CD8-positive, alpha-beta memory T cell (primary cell): ENCODE data around the gene UGT1A4. TPM values are rescaled to one million over a fixed set of nuclear protein-coding genes. Genes with fewer than 3 reads are reported as not detected.
"Not testable (repeated sequence)": the region's sequence is repeated elsewhere in the genome, so short reads cannot be mapped to it uniquely, and the experiment has no call there.

Experiments
- CTCF ChIA-PET: fragments of 350-600 bp; sonication (Branson Sonifier 250); formaldehyde crosslinking; loops from one replicate; lab custom pipeline; 2021; ENCODE audit warnings: antibody characterized with exemption; lab: Charles Lee
- POLR2A ChIA-PET: fragments of 350-600 bp; sonication (Branson Sonifier 250); formaldehyde crosslinking; loops from one replicate; lab custom pipeline; 2021; ENCODE audit warnings: antibody characterized with exemption; lab: Charles Lee
- DNase-seq, 5 donors: peaks; one replicate each; pipeline versions ENCODE4 v3.0.0 to v3.0.0-alpha.2; 2020 to 2022; ENCODE audit warnings: mixed read lengths in 1 of 5
- H3K27ac ChIP-seq: one replicate; pipeline ENCODE4 v1.7.0; 2013; ENCODE audit warnings: low read depth, mild to moderate bottlenecking, low read length, moderate library complexity
- H3K27me3 ChIP-seq: 2 replicates; pipeline ENCODE4 v1.7.0; 2013; ENCODE audit warnings: low read length, mild to moderate bottlenecking; ENCODE audit not compliant: insufficient read depth, poor library complexity, severe bottlenecking
- H3K36me3 ChIP-seq: 2 replicates; pipeline ENCODE4 v1.7.0; 2013; ENCODE audit warnings: mild to moderate bottlenecking, low read length, moderate library complexity; ENCODE audit not compliant: insufficient read depth
- H3K4me1 ChIP-seq: 2 replicates; pipeline ENCODE4 v1.7.0; 2013; ENCODE audit warnings: mild to moderate bottlenecking, low read length, moderate library complexity; ENCODE audit not compliant: insufficient read depth
- H3K4me3 ChIP-seq: 2 replicates; pipeline ENCODE4 v1.7.0; 2013; ENCODE audit warnings: mild to moderate bottlenecking, low read length
- H3K9me3 ChIP-seq: 2 replicates; pipeline ENCODE4 v1.7.0; 2013; ENCODE audit warnings: mild to moderate bottlenecking, low read length
- H3K27ac Mint-ChIP-seq, 8 donors: one replicate each; pipeline ENCODE4 v1.8.0; 2020 to 2021; ENCODE audit warnings: mixed read lengths in 8 of 8, mild to moderate bottlenecking in 6 of 8, inconsistent platforms in 3 of 8, moderate library complexity in 3 of 8
- H3K27me3 Mint-ChIP-seq, 2 donors: one replicate each; pipeline ENCODE4 v1.8.0; 2020 to 2021; ENCODE audit warnings: mixed read lengths in 2 of 2, mild to moderate bottlenecking in 1 of 2, moderate library complexity in 1 of 2
- H3K36me3 Mint-ChIP-seq, 3 donors: one replicate each; pipeline ENCODE4 v1.8.0; 2020 to 2021; ENCODE audit warnings: mixed read lengths in 3 of 3, inconsistent platforms in 1 of 3, mild to moderate bottlenecking in 1 of 3
- H3K4me1 Mint-ChIP-seq, 3 donors: one replicate each; pipeline ENCODE4 v1.8.0; 2020 to 2021; ENCODE audit warnings: mixed read lengths in 3 of 3, inconsistent platforms in 1 of 3, mild to moderate bottlenecking in 1 of 3
- H3K4me3 Mint-ChIP-seq, 7 donors: one replicate each; pipeline ENCODE4 v1.8.0; 2020 to 2021; ENCODE audit warnings: mixed read lengths in 7 of 7, mild to moderate bottlenecking in 6 of 7, moderate library complexity in 4 of 7, inconsistent platforms in 2 of 7
- H3K9me3 Mint-ChIP-seq, 5 donors: one replicate each; pipeline ENCODE4 v1.8.0; 2020 to 2022; ENCODE audit warnings: mixed read lengths in 5 of 5, mild to moderate bottlenecking in 3 of 5, moderate library complexity in 2 of 5, inconsistent platforms in 1 of 5
- polyA plus RNA-seq: library from polyadenylated mRNA; unstranded; fragments of 300-500 nt; fragmentation: Illumina TruSeq; gene quantifications from one replicate; pipeline ENCODE4 v1.2.3, GENCODE V29; 2021
- total RNA-seq, 2 experiments: library from RNA; stranded (reverse); gene quantifications; one replicate each; pipeline ENCODE4 v1.2.3, GENCODE V29; 2021

The UGT1A4 gene
- total and polyA plus RNA-seq, 3 experiments from 2014 or later, result not detected

GRCh38 chr2:233746475-233747282, 28.1 kb downstream of the UGT1A4 start:
- POLR2A ChIA-PET, result no interaction called here
- H3K4me3 Mint-ChIP-seq, result no peak overlapping the region

GRCh38 chr2:233747283-233747544, 28.7 kb downstream of the UGT1A4 start:
- H3K9me3 Mint-ChIP-seq, result peaks cover 7 to 19% (median 12%) of the 10 kb centered on the region in 5 donors
- H3K4me3 Mint-ChIP-seq, result no peak overlapping the region
- H3K27ac Mint-ChIP-seq, result no peak overlapping the region
- Histone ChIP-seq H3K27ac (no peak overlapping the region), H3K9me3 (no peaks in the 10 kb centered on the region), H3K27me3 (no peaks in the 10 kb centered on the region), H3K36me3 (no peaks in the 10 kb centered on the region), H3K4me3 (no peak overlapping the region), H3K4me1 (no peaks in the 10 kb centered on the region)
- no peak for DNase-seq
- peaks cover 0 to 11% (median 0%) of the 10 kb centered on the region in 3 donors for H3K36me3 Mint-ChIP-seq
- POLR2A ChIA-PET, result no interaction called here
- CTCF ChIA-PET, result no interaction called here
- H3K27me3 Mint-ChIP-seq, result peaks cover 11 to 59% of the 10 kb centered on the region in 2 donors
- no peaks in the 10 kb centered on the region for H3K4me1 Mint-ChIP-seq

More at GRCh38 chr2:233746475-233747282, 28.1 kb downstream of the UGT1A4 start:
- Mint-ChIP-seq H3K27me3 (peaks cover 11 to 59% of the 10 kb centered on the region in 2 donors), H3K9me3 (peaks cover 7 to 16% (median 12%) of the 10 kb centered on the region in 5 donors), H3K36me3 (peaks cover 0 to 8% (median 0%) of the 10 kb centered on the region in 3 donors), H3K4me1 (no peaks in the 10 kb centered on the region), H3K27ac (no peak overlapping the region)
- Histone ChIP-seq H3K36me3 (no peaks in the 10 kb centered on the region), H3K4me1 (no peaks in the 10 kb centered on the region), H3K4me3 (no peak overlapping the region), H3K27me3 (no peaks in the 10 kb centered on the region), H3K27ac (no peak overlapping the region), H3K9me3 (no peaks in the 10 kb centered on the region)
- CTCF ChIA-PET, result no interaction called here
- no peak for DNase-seq

DNA sequence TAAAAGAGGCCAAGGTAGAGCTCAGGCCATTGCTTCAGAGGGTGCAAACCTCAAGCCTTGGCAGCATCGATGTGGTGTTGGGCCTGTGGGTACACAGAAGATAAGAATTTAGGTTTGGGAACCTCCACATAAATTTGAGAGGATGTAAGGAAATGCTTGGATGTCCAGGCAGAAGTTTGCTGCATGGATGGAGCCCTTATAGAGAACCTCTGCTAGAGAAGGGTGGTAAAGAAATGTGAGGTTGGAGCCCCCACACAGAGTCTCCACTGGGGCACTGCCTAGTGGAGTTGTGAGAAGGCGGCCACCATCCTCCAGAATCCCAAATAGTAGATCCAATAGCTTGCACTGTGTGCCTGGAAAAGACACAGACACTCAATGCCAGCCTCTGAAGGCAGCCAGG, 32.2 kb downstream of the UGT1A4 start:
- H3K4me1 ChIP-seq, POLR2A ChIA-PET, H3K27ac ChIP-seq, DNase-seq, H3K4me3 ChIP-seq, H3K4me3 Mint-ChIP-seq, H3K27me3 ChIP-seq, H3K9me3 ChIP-seq, H3K27ac Mint-ChIP-seq, H3K36me3 ChIP-seq, H3K4me1 Mint-ChIP-seq, CTCF ChIA-PET: not testable (repeated sequence)
- peaks cover 7 to 19% (median 12%) of the 10 kb centered on the region in 5 donors for H3K9me3 Mint-ChIP-seq
- H3K36me3 Mint-ChIP-seq, result peaks cover 0 to 11% (median 0%) of the 10 kb centered on the region in 3 donors
- H3K27me3 Mint-ChIP-seq, result peaks cover 12 to 64% of the 10 kb centered on the region in 2 donors

GRCh38 chr2:233751212-233752009, 32.9 kb downstream of the UGT1A4 start:
- H3K4me1 Mint-ChIP-seq, DNase-seq, CTCF ChIA-PET, H3K4me3 ChIP-seq, H3K4me1 ChIP-seq, H3K27me3 ChIP-seq, H3K9me3 ChIP-seq, H3K36me3 ChIP-seq, POLR2A ChIA-PET, H3K27ac ChIP-seq, H3K27ac Mint-ChIP-seq: not testable (repeated sequence)
- Mint-ChIP-seq H3K9me3 (peaks cover 7 to 19% (median 12%) of the 10 kb centered on the region in 5 donors), H3K4me3 (peak overlapping the region in 1 of 7 donors; percentile 68), H3K27me3 (peaks cover 12 to 59% of the 10 kb centered on the region in 2 donors), H3K36me3 (peaks cover 0 to 11% (median 0%) of the 10 kb centered on the region in 3 donors)

- H3K4me3 ChIP-seq, result no peak overlapping the region
- Mint-ChIP-seq H3K4me3 (no peak overlapping the region), H3K9me3 (peaks cover 6 to 15% (median 12%) of the 10 kb centered on the region in 5 donors), H3K4me1 (no peaks in the 10 kb centered on the region), H3K27ac (no peak overlapping the region), H3K27me3 (peaks cover 6 to 39% of the 10 kb centered on the region in 2 donors), H3K36me3 (peaks cover 0 to 11% (median 0%) of the 10 kb centered on the region in 3 donors)
- POLR2A ChIA-PET, result no interaction called here
- H3K27ac ChIP-seq, result no peak overlapping the region
- no peaks in the 10 kb centered on the region for H3K9me3 ChIP-seq
- no peaks in the 10 kb centered on the region for H3K4me1 ChIP-seq
- CTCF ChIA-PET, result no interaction called here
- no peak for DNase-seq
- H3K27me3 ChIP-seq, result no peaks in the 10 kb centered on the region
- no peaks in the 10 kb centered on the region for H3K36me3 ChIP-seq
These were observed 36.5 kb downstream of the UGT1A4 start for GRCh38 chr2:233754872-233755611.

DNA sequence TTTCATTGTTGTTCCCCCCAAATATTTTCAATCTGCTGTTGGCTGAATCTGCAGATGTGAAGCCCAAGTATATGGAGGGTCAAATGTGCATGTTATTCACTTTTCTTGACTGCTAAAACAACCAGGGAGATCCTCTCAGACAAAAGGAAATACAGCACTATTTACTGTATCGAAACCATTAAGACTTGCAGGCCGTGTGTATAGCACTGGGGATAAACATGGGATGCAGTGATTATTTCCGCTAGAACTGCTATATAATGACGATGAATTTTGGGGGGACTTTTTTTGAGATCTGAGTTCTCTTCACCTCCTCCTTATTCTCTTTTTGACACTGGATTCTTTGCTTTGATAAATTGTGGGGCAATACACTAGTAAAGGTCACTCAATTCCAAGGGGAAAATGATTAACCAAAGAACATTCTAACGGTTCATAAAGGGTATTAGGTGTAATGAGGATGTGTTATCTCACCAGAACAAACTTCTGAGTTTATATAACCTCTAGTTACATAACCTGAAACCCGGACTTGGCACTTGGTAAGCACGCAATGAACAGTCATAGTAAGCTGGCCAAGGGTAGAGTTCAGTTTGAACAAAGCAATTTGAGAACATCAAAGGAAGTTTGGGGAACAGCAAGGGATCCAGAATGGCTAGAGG, 38.0 kb downstream of the UGT1A4 start:
- CTCF ChIA-PET, result no interaction called here
- H3K36me3 ChIP-seq, result no peaks in the 10 kb centered on the region
- no peaks in the 10 kb centered on the region for H3K27me3 ChIP-seq
- Mint-ChIP-seq H3K27ac (no peak overlapping the region), H3K36me3 (peaks cover 0 to 4% (median 0%) of the 10 kb centered on the region in 3 donors), H3K9me3 (peaks cover 0 to 5% (median 4%) of the 10 kb centered on the region in 5 donors), H3K4me1 (no peaks in the 10 kb centered on the region), H3K27me3 (peaks cover 5 to 34% of the 10 kb centered on the region in 2 donors), H3K4me3 (no peak overlapping the region)
- H3K27ac ChIP-seq, result no peak overlapping the region
- no peak overlapping the region for H3K4me3 ChIP-seq
- POLR2A ChIA-PET, result no interaction called here
- H3K4me1 ChIP-seq, result no peaks in the 10 kb centered on the region
- H3K9me3 ChIP-seq, result no peaks in the 10 kb centered on the region
- DNase-seq, result no peak

- Mint-ChIP-seq H3K27ac (no peak overlapping the region), H3K9me3 (peaks cover 0 to 4% (median 0%) of the 10 kb centered on the region in 5 donors), H3K4me3 (no peak overlapping the region), H3K36me3 (no peaks in the 10 kb centered on the region), H3K4me1 (no peaks in the 10 kb centered on the region), H3K27me3 (peaks cover 5 to 24% of the 10 kb centered on the region in 2 donors)
- no peaks in the 10 kb centered on the region for H3K27me3 ChIP-seq
- H3K36me3 ChIP-seq, result no peaks in the 10 kb centered on the region
- H3K4me3 ChIP-seq, result no peak overlapping the region
- H3K4me1 ChIP-seq, result no peaks in the 10 kb centered on the region
- ChIA-PET CTCF (no interaction called here), POLR2A (no interaction called here)
- DNase-seq, result no peak
- H3K9me3 ChIP-seq, result no peaks in the 10 kb centered on the region
- H3K27ac ChIP-seq, result no peak overlapping the region
These were observed 39.6 kb downstream of the UGT1A4 start for GRCh38 chr2:233758141-233758540.
